PFSK-1 (cell line): ENCODE data around the gene SMCO4.

Experiments used
- FOXP2 ChIP-seq: optimal IDR thresholded peaks from 2 replicates; pipeline ENCODE3; 2011; ENCODE audit warnings: borderline replicate concordance, control low read depth, inconsistent platforms; ENCODE audit not compliant: insufficient read depth; ENCODE audit errors: extremely low read length, extremely low read depth
- POLR2AphosphoS5 ChIP-seq: IDR thresholded peaks from 2 replicates; pipeline ENCODE4 v1.6.1; 2012; ENCODE audit warnings: low read depth, mild to moderate bottlenecking, control low read depth, low read length, moderate library complexity
- REST ChIP-seq, 2 experiments: IDR thresholded peaks; 2 replicates each; pipeline versions ENCODE4 v1.6.1 to v1.8.0; 2011 to 2012; ENCODE audit warnings: low read depth in 2 of 2, low read length in 2 of 2, control low read depth in 1 of 2, inconsistent platforms in 1 of 2, mild to moderate bottlenecking in 1 of 2, moderate library complexity in 1 of 2; ENCODE audit not compliant: insufficient read depth in 1 of 2
- SIN3A ChIP-seq: IDR thresholded peaks from 2 replicates; pipeline ENCODE4 v1.6.1; 2012; ENCODE audit warnings: mild to moderate bottlenecking, low read length, moderate library complexity, borderline replicate concordance; ENCODE audit not compliant: insufficient read depth
- TAF1 ChIP-seq: IDR thresholded peaks from 2 replicates; pipeline ENCODE4 v1.6.1; 2012; ENCODE audit warnings: low read length, control low read depth, borderline replicate concordance; ENCODE audit not compliant: insufficient read depth

The SMCO4 gene

GRCh38 chr11:93559681-93560080 lies 16.5 kb upstream of the SMCO4 start:
- no peak for TF ChIP-seq FOXP2
- no peak for TF ChIP-seq SIN3A
- TF ChIP-seq TAF1 = no peak
- no peak for TF ChIP-seq REST (IDR thresholded peaks at IDR 0.05; ENCODE audit: insufficient read depth in 1 of 2, low read depth in 2 of 2, low read length in 2 of 2)
- no peak for TF ChIP-seq POLR2AphosphoS5

- TF ChIP-seq REST (IDR thresholded peaks at IDR 0.05; ENCODE audit: insufficient read depth in 1 of 2, low read depth in 2 of 2, low read length in 2 of 2) (no peak), TAF1 (no peak), POLR2AphosphoS5 (no peak)
Observed at GRCh38 chr11:93552874-93553273, 9.7 kb upstream of the SMCO4 start.

- TF ChIP-seq SIN3A = no peak
- TF ChIP-seq FOXP2 = no peak
- TF ChIP-seq POLR2AphosphoS5 = no peak
- TF ChIP-seq REST (IDR thresholded peaks at IDR 0.05; ENCODE audit: insufficient read depth in 1 of 2, low read depth in 2 of 2, low read length in 2 of 2) = no peak
- no peak for TF ChIP-seq TAF1
Observed at GRCh38 chr11:93549976-93550375, 6.8 kb upstream of the SMCO4 start.

GRCh38 chr11:93548679-93549319 lies 5.6 kb upstream of the SMCO4 start:
- TF ChIP-seq POLR2AphosphoS5 = no peak
- TF ChIP-seq FOXP2 = no peak
- TF ChIP-seq SIN3A = no peak
- no peak for TF ChIP-seq REST (IDR thresholded peaks at IDR 0.05; ENCODE audit: insufficient read depth in 1 of 2, low read depth in 2 of 2, low read length in 2 of 2)
- no peak for TF ChIP-seq TAF1

- TF ChIP-seq TAF1 (no peak), POLR2AphosphoS5 (no peak), REST (IDR thresholded peaks at IDR 0.05; ENCODE audit: insufficient read depth in 1 of 2, low read depth in 2 of 2, low read length in 2 of 2) (no peak), FOXP2 (no peak), SIN3A (no peak)
Observed at GRCh38 chr11:93547773-93548172, 4.6 kb upstream of the SMCO4 start.
